ENCODE results near the gene TASOR2. TPM values are rescaled to one million over a fixed set of nuclear protein-coding genes. Genes with fewer than 3 reads are reported as not detected.

Gene TASOR2
- total RNA-seq, 1 experiment from 2014 or later, result 123 TPM

DNA sequence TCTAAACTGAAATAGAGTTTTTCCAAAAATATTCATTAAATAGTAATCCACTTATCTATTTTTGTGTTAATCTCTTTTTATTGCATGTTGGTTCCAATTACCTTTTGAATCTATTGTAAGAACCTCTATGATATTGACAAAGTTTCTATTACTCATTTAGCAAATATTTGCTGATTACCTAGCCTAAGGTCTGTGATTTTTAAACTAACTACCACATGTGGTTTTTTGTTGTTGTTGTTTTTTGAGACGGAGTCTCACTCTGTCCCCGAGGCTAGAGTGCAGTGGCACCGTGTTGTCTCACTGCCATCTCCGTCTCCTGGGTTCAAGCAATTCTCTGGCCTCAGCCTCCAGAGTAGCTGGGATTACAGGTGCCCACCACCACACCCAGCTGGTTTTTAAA is 16.2 kb upstream of the TASOR2 start:
- Mint-ChIP-seq H3K27me3 (ENCODE audit: insufficient read depth, unreplicated experiment) (no peaks in the 10 kb centered on the region), H3K4me3 (ENCODE audit: unreplicated experiment) (no peak overlapping the region), H3K4me1 (ENCODE audit: insufficient read depth, unreplicated experiment) (peaks cover 9% of the 10 kb centered on the region), H3K27ac (ENCODE audit: low read depth, unreplicated experiment) (no peak overlapping the region), H3K36me3 (ENCODE audit: insufficient read depth, unreplicated experiment) (no peaks in the 10 kb centered on the region), H3K9me3 (ENCODE audit: unreplicated experiment) (no peaks in the 10 kb centered on the region)
- DNase-seq (ENCODE audit: unreplicated experiment), result no peak
- BruUV-seq (replicated peaks), result no TSS peak
- intact Hi-C loops (cut with micrococcal nuclease), result no loop called here
- CTCF ChIA-PET, result interaction anchor here (0.6 to 0.7 kb wide), 2 partner anchors 11 to 53 kb away, joined by 3 read pairs; no protein-coding TSS in a partner anchor
- POLR2A ChIA-PET, result interaction anchor here (0.6 to 1.7 kb wide), 8 partner anchors 11 to 221 kb away, joined by 3 to 8 read pairs (median 3); partner anchors contain the start of genes ANKRD16 and FBH1
- no peak for TF ChIP-seq CTCF (IDR thresholded peaks at IDR 0.05; ENCODE audit: unreplicated experiment)

GRCh38 chr10:5669604-5670003 is 15.0 kb upstream of the TASOR2 start:
- Mint-ChIP-seq H3K27me3 (ENCODE audit: insufficient read depth, unreplicated experiment) (no peaks in the 10 kb centered on the region), H3K4me1 (ENCODE audit: insufficient read depth, unreplicated experiment) (no peaks in the 10 kb centered on the region), H3K36me3 (ENCODE audit: insufficient read depth, unreplicated experiment) (no peaks in the 10 kb centered on the region), H3K4me3 (ENCODE audit: unreplicated experiment) (no peak overlapping the region), H3K27ac (ENCODE audit: low read depth, unreplicated experiment) (no peak overlapping the region), H3K9me3 (ENCODE audit: unreplicated experiment) (no peaks in the 10 kb centered on the region)
- TF ChIP-seq CTCF (IDR thresholded peaks at IDR 0.05; ENCODE audit: unreplicated experiment), result no peak
- no peak for DNase-seq (ENCODE audit: unreplicated experiment)
- intact Hi-C loops (cut with micrococcal nuclease), result no loop called here
- no TSS peak for BruUV-seq (replicated peaks)
- ChIA-PET POLR2A (no interaction called here), CTCF (interaction anchor here (0.7 kb wide), 1 partner anchor 107 kb away, joined by 8 read pairs; no protein-coding TSS in a partner anchor)

DNA sequence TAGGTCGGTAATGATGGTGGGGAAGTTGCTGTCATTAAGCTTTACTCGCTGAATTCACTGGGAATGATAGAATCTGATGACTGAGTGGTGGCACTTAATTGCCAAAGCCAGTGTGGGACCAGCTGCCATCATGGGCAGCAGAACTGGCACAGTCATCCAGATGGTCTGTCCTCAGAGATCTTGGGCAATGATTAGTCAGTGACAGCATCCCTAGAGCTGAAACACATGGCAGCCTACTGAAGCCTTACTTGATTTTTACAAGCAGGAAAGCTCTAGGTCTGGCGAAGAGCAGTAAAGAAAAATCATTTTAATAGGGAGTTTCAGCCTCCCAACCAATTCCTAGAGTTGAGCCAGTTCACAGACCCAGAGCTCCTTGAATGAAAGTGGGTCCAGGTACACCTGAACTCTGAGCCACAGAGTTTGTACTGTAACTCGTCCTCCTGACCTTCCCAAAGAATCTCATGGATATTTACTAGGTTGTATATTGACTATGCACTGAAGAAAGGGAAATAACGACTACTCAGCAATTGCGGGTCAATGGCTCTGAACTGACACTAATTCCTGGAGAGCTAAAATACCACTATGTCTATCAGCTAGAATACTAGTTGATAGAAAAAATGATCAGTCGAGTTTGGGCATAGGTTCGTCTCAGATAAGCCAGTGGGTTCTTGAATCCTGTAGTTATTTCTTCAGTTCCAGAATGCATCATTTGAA is 13.8 kb upstream of the TASOR2 start:
- Mint-ChIP-seq H3K36me3 (ENCODE audit: insufficient read depth, unreplicated experiment) (no peaks in the 10 kb centered on the region), H3K4me1 (ENCODE audit: insufficient read depth, unreplicated experiment) (no peaks in the 10 kb centered on the region), H3K9me3 (ENCODE audit: unreplicated experiment) (no peaks in the 10 kb centered on the region), H3K27ac (ENCODE audit: low read depth, unreplicated experiment) (no peak overlapping the region), H3K4me3 (ENCODE audit: unreplicated experiment) (no peak overlapping the region), H3K27me3 (ENCODE audit: insufficient read depth, unreplicated experiment) (no peaks in the 10 kb centered on the region)
- intact Hi-C loops (cut with micrococcal nuclease), result no loop called here
- DNase-seq (ENCODE audit: unreplicated experiment), result no peak
- no TSS peak for BruUV-seq (replicated peaks)
- no peak for TF ChIP-seq CTCF (IDR thresholded peaks at IDR 0.05; ENCODE audit: unreplicated experiment)
- ChIA-PET CTCF (no interaction called here), POLR2A (no interaction called here)

- Mint-ChIP-seq H3K4me1 (ENCODE audit: insufficient read depth, unreplicated experiment) (no peaks in the 10 kb centered on the region), H3K27me3 (ENCODE audit: insufficient read depth, unreplicated experiment) (no peaks in the 10 kb centered on the region), H3K4me3 (ENCODE audit: unreplicated experiment) (no peak overlapping the region), H3K27ac (ENCODE audit: low read depth, unreplicated experiment) (no peak overlapping the region), H3K36me3 (ENCODE audit: insufficient read depth, unreplicated experiment) (peaks cover 6% of the 10 kb centered on the region), H3K9me3 (ENCODE audit: unreplicated experiment) (no peaks in the 10 kb centered on the region)
- BruUV-seq (replicated peaks), result no TSS peak
- intact Hi-C loops (cut with micrococcal nuclease), result no loop called here
- CTCF ChIA-PET, result interaction anchor here (1.4 kb wide), 1 partner anchor 48 kb away, joined by 3 read pairs; no protein-coding TSS in a partner anchor
- DNase-seq (ENCODE audit: unreplicated experiment), result no peak
- TF ChIP-seq CTCF (IDR thresholded peaks at IDR 0.05; ENCODE audit: unreplicated experiment), result no peak
- POLR2A ChIA-PET, result interaction anchor here (1.5 to 3.1 kb wide), 2 partner anchors 11 to 13 kb away, joined by 8 to 9 read pairs; no protein-coding TSS in a partner anchor
Measured at GRCh38 chr10:5678397-5679036, 6.1 kb upstream of the TASOR2 start.

Data from MCF 10A (cell line).